ENCODE data around the gene GMPR.

GMPR gene

DNA sequence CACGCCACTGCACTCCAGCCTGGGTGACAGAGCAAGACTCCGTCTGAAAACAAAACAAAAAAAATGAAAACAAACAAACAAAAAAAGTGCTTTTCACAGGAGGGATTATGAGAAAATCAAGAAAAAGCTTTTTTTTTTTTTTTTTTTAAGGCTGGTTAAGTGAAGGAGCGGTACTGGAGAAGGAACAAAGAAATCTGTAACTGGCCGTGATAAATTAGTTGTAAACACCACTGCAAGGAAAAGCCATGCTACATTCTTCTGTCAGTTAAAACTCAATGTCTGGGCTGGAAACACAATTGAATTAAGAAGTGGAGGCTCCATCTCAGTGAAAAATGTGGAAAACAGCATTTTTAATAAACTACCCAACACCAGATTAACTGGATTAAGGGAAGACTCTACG, 6.3 kb upstream of the GMPR start:
- TF ChIP-seq, protein P1, sequence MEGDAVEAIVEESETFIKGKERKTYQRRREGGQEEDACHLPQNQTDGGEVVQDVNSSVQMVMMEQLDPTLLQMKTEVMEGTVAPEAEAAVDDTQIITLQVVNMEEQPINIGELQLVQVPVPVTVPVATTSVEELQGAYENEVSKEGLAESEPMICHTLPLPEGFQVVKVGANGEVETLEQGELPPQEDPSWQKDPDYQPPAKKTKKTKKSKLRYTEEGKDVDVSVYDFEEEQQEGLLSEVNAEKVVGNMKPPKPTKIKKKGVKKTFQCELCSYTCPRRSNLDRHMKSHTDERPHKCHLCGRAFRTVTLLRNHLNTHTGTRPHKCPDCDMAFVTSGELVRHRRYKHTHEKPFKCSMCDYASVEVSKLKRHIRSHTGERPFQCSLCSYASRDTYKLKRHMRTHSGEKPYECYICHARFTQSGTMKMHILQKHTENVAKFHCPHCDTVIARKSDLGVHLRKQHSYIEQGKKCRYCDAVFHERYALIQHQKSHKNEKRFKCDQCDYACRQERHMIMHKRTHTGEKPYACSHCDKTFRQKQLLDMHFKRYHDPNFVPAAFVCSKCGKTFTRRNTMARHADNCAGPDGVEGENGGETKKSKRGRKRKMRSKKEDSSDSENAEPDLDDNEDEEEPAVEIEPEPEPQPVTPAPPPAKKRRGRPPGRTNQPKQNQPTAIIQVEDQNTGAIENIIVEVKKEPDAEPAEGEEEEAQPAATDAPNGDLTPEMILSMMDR (IDR thresholded peaks at IDR 0.05; ENCODE audit: insufficient read depth, low read depth, low read length, missing control alignments): no peak
- no peak for DNase-seq (ENCODE audit: low read depth)
- H3K4me3 ChIP-seq (ENCODE audit: low read depth, low read length): no peak overlapping the region

DNA sequence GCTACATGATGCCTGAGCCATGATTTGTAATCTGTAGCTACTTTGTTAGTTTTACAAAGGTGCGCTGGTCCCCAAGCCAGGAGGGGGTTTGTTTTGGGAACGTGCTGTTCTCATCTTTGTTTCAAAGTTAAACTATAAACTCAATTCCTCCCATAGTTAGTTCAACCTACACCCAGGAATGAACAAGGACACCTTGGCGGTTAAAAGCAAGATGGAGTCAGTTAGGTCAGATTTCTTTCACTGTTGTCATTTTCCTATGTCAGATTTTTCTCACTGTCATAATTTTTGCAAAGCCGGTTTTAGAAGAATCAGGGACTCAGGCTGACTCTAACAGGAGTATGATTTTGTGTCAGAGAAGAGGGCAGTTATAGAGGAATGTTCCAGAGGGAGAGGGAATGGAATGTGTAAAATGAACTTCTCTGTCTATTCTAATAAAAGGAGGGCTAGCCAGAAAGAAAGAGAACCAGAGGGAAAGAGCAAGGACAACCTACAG, 2.3 kb upstream of the GMPR start:
- no peak overlapping the region for H3K4me3 ChIP-seq (ENCODE audit: low read depth, low read length)
- DNase-seq (ENCODE audit: low read depth): no peak
- TF ChIP-seq, protein P1 (IDR thresholded peaks at IDR 0.05; ENCODE audit: insufficient read depth, low read depth, low read length, missing control alignments): no peak

DNA sequence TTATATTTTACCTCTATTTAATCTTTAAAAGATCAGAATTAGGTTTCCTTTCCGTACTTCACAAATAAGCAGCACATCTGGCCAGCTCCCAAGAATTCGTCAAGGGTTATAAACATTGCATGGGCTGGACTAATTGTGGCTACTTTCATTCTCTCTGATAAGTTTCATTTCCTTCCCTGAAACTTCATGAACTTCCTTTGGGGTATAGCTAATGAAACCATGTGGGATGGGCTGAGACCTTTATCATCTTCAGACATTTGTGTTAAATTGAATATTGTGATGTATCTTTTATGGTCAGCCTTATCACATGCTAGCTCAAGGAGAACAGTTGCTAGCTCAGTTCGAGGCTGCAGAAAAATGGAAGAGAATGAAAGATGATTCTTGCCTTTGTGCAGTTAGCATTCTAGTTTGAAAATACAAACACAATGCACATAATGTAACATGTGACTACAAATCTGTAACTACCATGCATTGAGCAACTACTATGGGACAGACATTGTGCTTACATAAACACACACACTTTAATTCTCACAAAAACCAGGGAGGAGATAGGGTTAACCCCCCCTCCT, 1.7 kb upstream of the GMPR start:
- peak; percentile 66 for DNase-seq (ENCODE audit: low read depth)
- TF ChIP-seq, protein P1 (IDR thresholded peaks at IDR 0.05; ENCODE audit: insufficient read depth, low read depth, low read length, missing control alignments): no peak
- no peak overlapping the region for H3K4me3 ChIP-seq (ENCODE audit: low read depth, low read length)

DNA sequence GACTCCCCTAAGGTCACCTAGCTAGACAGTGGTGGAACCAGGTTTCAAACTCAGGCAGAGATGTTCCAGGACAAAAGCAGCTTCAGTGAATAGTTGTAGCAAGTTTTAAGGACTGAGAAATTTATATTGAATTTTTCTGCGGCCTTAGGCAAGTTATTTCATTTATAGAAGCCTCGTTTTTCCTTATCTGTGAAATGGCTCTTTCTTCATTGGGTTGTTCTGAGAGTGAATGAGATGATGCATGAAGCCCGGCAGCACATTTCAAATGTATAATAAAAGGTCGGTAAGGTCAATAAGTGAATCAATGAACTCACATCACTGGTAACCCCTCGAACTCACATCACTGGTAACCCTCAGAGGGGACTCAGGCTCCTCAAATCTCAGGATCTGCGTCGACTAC, 1.1 kb upstream of the GMPR start:
- H3K4me3 ChIP-seq (ENCODE audit: low read depth, low read length): no peak overlapping the region
- no peak for DNase-seq (ENCODE audit: low read depth)
- TF ChIP-seq, protein P1 (IDR thresholded peaks at IDR 0.05; ENCODE audit: insufficient read depth, low read depth, low read length, missing control alignments): no peak

DNA sequence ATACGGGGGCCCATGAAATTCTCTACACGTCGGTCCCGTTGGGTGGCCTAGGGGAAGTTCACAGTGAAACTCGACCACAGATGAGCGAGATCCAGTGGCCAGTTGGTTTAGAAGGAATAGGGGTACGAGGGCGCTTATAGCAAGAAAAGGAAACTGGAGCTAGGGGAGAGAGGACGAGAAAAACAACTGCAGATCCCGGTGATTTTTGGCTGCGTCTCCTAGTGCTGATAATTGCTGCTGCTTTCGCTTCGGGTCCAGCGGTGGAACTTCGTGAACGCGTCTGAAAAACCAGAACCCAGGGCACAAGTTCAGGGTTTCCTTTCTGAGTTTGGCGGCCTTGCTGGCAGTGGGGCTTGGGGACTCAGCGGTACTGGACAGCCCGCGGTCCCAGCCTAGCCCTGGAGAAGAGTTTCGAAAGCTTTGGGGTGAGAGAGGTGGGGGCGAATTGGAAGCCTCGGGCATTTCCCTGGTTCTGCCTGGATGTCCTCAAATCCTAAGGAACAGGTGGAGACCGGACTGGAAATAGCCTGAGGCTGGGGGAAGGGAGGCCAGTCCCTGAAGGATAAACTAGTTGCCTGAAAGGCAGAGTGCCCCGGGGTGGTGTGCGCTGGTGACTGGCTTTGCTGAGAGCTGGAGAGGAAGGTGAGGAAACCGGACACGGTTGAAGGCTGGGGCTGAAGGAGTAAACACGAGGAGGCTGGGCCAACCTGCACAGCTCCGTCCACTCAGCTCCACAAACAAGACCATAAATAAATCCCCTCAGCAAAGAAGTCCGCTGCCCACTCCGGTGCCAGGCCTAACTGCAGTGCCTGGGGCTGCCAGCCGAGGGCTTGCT, 793 bp downstream of the GMPR start:
- DNase-seq (ENCODE audit: low read depth): no peak
- H3K4me3 ChIP-seq (ENCODE audit: low read depth, low read length): peak overlapping the region; percentile 52

DNA sequence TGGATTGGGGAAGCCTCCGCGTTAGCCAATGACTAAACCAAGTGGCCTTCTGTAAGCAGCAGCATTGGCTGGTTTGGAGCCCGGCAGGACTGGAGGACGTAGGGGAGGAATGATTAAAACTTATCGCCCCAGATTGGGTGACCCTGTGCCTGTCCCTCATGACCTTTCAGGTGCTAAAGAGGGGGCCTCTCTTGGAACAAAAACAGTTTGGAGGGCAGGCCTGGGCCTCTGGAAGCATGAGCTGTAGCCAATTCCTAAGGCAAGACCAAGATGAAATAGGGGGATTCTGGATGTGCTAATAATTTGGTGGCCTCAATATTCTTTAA, 1.4 kb downstream of the GMPR start:
- DNase-seq (ENCODE audit: low read depth): no peak
- H3K4me3 ChIP-seq (ENCODE audit: low read depth, low read length): no peak overlapping the region
- TF ChIP-seq, protein P1 (IDR thresholded peaks at IDR 0.05; ENCODE audit: insufficient read depth, low read depth, low read length, missing control alignments): no peak

More for the DNA sequence above, 793 bp downstream of the GMPR start:
- TF ChIP-seq, protein P1 (IDR thresholded peaks at IDR 0.05; ENCODE audit: insufficient read depth, low read depth, low read length, missing control alignments): no peak
